ENCODE data around the gene CEBPE.

DNA sequence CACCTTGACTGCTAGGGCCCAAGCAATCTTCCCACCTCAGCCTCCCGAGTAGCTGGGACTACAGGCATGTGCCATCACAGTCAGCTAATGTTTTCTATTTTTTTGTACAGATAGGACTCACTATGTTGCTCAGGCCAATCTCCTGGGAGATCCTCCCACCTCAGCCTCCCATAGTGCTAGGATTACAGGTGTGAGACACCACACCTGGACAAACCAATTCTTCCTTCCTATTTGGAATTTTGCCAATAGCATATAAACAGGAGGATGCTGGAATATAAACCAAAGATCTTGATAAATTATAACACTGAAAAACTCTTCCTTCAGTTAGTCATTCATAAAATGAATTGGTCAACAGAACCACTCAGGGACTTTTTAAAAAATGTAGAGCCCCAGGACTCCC is 32.5 kb downstream of the CEBPE start:
- TF ChIP-seq CTCF (IDR thresholded peaks at IDR 0.05; ENCODE audit: low read depth, low read length, missing input control) (no peak), GABPA (IDR thresholded peaks at IDR 0.05 in 1 of 2, conservative IDR thresholded peaks at IDR 0.05 in 1 of 2) (no peak), TAF1 (conservative IDR thresholded peaks at IDR 0.05) (no peak), FOXA1 (IDR thresholded peaks at IDR 0.05) (no peak), SP1 (IDR thresholded peaks at IDR 0.05) (no peak), NR2F2 (IDR thresholded peaks at IDR 0.05) (no peak)
- TF ChIP-seq, protein P1, sequence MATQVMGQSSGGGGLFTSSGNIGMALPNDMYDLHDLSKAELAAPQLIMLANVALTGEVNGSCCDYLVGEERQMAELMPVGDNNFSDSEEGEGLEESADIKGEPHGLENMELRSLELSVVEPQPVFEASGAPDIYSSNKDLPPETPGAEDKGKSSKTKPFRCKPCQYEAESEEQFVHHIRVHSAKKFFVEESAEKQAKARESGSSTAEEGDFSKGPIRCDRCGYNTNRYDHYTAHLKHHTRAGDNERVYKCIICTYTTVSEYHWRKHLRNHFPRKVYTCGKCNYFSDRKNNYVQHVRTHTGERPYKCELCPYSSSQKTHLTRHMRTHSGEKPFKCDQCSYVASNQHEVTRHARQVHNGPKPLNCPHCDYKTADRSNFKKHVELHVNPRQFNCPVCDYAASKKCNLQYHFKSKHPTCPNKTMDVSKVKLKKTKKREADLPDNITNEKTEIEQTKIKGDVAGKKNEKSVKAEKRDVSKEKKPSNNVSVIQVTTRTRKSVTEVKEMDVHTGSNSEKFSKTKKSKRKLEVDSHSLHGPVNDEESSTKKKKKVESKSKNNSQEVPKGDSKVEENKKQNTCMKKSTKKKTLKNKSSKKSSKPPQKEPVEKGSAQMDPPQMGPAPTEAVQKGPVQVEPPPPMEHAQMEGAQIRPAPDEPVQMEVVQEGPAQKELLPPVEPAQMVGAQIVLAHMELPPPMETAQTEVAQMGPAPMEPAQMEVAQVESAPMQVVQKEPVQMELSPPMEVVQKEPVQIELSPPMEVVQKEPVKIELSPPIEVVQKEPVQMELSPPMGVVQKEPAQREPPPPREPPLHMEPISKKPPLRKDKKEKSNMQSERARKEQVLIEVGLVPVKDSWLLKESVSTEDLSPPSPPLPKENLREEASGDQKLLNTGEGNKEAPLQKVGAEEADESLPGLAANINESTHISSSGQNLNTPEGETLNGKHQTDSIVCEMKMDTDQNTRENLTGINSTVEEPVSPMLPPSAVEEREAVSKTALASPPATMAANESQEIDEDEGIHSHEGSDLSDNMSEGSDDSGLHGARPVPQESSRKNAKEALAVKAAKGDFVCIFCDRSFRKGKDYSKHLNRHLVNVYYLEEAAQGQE (IDR thresholded peaks at IDR 0.05), result no peak
